HCEC 1CT (cell line): Measurements from ENCODE around the gene CDH4.

Experiments used
- DNase-seq: peaks from one replicate; pipeline ENCODE4 v3.0.0-alpha.2; 2017

CDH4 gene

GRCh38 chr20:61284752-61285151 is 32.7 kb downstream of the CDH4 start:
- no peak for DNase-seq

- no peak for DNase-seq
Observed at GRCh38 chr20:61285152-61285645, 33.1 kb downstream of the CDH4 start.

GRCh38 chr20:61285691-61286090 is 33.6 kb downstream of the CDH4 start:
- no peak for DNase-seq

- no peak for DNase-seq
Observed at GRCh38 chr20:61287583-61288275, 35.7 kb downstream of the CDH4 start.

GRCh38 chr20:61288331-61288784 is 36.3 kb downstream of the CDH4 start:
- DNase-seq: no peak

- no peak for DNase-seq
Observed at GRCh38 chr20:61289166-61289565, 37.1 kb downstream of the CDH4 start.

GRCh38 chr20:61290721-61291120 is 38.7 kb downstream of the CDH4 start:
- DNase-seq: no peak

GRCh38 chr20:61291166-61291829 is 39.2 kb downstream of the CDH4 start:
- no peak for DNase-seq

GRCh38 chr20:61292391-61292790 is 40.3 kb downstream of the CDH4 start:
- DNase-seq: no peak

GRCh38 chr20:61292821-61293612 is 41.0 kb downstream of the CDH4 start:
- no peak for DNase-seq

GRCh38 chr20:61293951-61294350 is 41.9 kb downstream of the CDH4 start:
- DNase-seq: no peak

GRCh38 chr20:61295249-61295648 is 43.2 kb downstream of the CDH4 start:
- no peak for DNase-seq

GRCh38 chr20:61295682-61296628 is 43.9 kb downstream of the CDH4 start:
- peak; percentile 6 for DNase-seq

- DNase-seq: no peak
Observed at GRCh38 chr20:61296629-61297019, 44.6 kb downstream of the CDH4 start.

- DNase-seq: no peak
Observed at GRCh38 chr20:61297491-61297890, 45.4 kb downstream of the CDH4 start.

- DNase-seq: peak; percentile 84
Observed at GRCh38 chr20:61297986-61298385, 45.9 kb downstream of the CDH4 start.

GRCh38 chr20:61298661-61299060 is 46.6 kb downstream of the CDH4 start:
- DNase-seq: no peak

- no peak for DNase-seq
Observed at GRCh38 chr20:61299104-61299503, 47.0 kb downstream of the CDH4 start.

- no peak for DNase-seq
Observed at GRCh38 chr20:61299618-61300017, 47.6 kb downstream of the CDH4 start.

GRCh38 chr20:61300293-61300692 is 48.2 kb downstream of the CDH4 start:
- DNase-seq: no peak

GRCh38 chr20:61300709-61301108 is 48.6 kb downstream of the CDH4 start:
- no peak for DNase-seq
